Astrocyte of the hippocampus (primary cell): Measurements from ENCODE around the gene ACTL9.

Source experiments
- DNase-seq: peaks from one replicate; pipeline ENCODE4 v3.0.0; 2011; ENCODE audit warnings: low read depth, low spot score

The ACTL9 gene

DNA sequence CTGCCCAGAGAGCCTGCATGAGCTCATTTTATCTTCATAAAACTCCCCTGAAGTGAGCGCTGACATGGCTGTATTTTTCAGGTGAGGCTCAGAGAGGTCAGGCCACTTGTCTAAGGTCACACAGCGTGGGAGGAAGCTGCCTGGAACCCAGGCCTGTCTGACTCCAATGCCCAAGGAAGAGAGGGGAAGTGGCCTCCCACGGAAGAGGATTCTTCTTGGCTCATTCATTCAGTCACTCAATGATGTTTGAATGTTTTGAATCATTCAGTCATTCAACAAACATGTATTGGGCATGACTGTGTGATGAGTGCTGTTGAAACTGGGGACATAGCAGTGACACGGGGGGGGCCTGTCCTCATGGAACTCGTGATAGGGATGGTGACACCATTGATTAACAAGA, 12.0 kb downstream of the ACTL9 start:
- no peak for DNase-seq

DNA sequence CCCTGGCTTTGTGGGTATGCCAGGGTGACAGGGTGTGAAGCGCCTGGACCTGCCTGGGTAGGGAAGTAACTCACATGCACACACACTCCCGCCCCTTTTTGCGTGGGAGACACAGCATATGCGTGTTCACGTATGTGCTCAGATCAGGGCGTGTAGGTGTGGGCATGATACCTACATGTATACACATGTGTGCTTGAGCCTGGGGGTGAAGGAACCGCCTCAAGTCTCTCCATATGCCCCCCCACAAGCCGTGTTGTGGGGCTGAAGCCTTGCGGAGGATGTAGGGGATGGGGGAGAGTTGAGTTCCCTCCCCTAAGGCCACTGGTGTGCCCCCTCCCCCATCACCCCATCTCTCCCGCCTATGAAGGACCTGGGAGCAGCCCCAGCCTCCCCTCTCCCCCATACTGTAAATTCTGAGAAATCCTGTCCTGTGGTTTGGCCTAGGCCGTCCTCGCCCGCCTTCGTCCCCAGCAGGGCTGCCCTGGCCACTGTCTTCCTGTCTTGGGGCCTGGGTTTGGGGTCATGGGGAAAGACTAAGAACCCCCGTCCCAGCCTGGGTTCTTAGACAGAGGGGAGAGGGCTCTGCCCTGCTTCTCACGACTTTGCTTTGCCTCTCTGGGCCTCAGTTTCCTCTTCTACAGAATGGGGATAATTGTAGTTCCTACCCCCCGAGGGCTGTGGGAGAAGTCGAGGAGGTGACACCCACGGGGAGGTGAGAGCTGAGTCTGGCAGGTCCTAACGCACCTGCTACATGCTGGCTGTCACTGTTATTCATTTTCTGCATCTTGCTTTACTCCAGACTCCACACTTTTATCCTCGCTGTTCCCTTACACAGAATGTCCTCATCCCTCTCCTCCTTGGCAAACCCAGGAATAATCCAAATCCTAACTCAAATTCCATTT, 14.3 kb downstream of the ACTL9 start:
- no peak for DNase-seq

DNA sequence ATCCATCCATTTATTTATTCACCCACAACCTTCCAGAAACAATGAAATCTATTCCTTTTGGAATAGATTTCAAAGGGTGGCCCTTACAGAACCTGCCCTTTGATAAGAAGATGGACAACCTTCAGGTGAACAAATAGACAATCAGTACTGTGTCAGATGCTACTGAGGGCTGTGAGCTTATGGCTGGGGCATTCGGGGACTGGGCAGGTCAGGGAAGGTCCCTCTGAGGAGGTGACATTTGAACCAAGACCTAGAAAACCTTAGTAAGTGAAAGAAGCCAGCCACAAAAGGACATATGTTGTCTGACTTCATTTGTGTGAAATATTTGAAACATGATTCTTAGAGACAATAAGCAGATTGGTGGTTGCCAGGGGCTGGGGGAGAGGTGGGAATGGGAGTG, 15.7 kb downstream of the ACTL9 start:
- DNase-seq = no peak

GRCh38 chr19:8682472-8682871, 16.1 kb downstream of the ACTL9 start:
- DNase-seq = no peak

- DNase-seq = no peak
Observed at GRCh38 chr19:8681345-8682029, 17.1 kb downstream of the ACTL9 start.

DNA sequence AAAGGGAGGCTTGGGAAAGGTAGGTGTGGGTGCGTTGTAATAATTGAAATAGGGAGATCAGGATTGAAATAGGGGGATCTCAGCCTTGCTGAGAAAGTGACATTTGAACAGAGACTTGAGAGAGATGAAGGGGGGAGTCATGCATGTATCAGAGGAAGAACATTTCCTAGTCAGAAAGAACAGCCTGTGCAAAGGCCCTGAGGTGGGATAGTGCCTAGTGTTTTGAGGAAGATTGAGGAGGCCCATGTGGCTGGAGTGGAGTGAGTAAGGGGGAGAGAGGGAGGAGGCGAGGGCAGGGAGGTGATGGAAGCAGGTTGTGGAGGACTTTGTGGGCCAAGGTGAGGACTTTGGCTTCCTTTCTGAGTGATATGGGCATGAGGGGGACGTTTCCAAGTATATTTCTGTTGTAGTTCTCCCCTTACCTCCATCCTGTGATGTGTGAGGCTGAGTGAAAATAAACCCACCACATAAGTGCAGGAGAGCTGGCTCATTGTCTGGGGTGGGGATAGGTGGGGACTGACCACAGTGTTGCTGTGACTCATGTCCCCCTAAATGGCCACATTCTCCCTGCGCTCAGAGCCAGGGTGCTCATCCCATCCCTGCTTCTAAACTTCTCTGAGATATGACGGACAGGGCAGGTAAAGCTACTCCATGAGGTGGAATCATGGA, 17.8 kb downstream of the ACTL9 start:
- no peak for DNase-seq

GRCh38 chr19:8678244-8678807, 20.3 kb downstream of the ACTL9 start:
- no peak for DNase-seq

DNA sequence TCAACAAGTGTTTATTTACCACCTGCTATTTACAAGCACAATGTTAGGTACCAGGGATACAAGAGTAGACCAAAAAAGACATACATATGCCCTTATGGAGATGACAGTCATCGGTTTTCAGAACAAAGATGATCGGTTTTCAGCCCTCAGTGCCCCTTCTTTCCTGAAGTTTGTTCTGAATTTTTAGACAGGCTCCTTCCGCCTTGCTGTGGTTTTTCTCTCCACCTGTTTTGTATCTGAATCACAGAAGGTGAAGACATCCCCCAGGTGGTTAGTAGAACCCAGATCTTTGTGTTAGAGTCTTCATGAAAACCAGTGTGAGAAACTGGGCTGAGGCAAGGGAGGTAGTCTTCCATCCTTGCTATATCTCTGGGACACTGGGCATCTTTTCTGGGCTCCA, 23.5 kb downstream of the ACTL9 start:
- DNase-seq = no peak

DNA sequence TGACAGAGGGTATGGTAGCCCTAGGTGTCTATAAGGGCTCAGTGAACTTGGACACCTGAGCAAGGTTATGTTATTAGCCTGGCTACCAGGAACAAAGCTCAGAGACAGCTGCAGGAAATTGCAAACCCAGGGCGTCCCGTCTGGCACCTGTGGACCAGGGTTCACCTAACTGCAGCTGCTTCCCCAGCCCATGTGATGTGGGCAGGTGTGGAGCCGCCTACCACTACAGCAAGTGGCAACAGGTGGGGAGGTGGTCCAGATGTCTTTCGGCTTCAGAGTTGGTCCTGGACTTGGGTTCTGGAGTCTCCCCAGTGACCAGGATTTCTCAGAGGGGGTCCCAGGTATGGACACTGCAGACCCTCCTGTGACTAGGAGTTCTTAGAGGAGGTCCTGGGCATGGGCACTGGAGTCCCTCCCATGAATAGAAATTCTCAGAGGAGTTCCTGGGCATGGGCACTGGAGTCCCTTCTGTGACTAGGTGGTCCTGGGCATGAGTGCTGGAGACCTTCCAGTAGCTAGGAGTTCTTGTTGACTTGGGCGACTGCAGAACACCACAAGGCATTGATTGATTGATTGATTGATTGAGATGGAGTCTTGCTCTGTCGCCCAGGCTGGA, 25.2 kb downstream of the ACTL9 start:
- DNase-seq = no peak

- no peak for DNase-seq
Observed at GRCh38 chr19:8666814-8667405, 31.7 kb downstream of the ACTL9 start.

GRCh38 chr19:8665468-8666213, 33.0 kb downstream of the ACTL9 start:
- DNase-seq = no peak

GRCh38 chr19:8664671-8665057, 33.9 kb downstream of the ACTL9 start:
- no peak for DNase-seq

GRCh38 chr19:8663920-8664670, 34.5 kb downstream of the ACTL9 start:
- DNase-seq = no peak

- no peak for DNase-seq
Observed at GRCh38 chr19:8662263-8662662, 36.3 kb downstream of the ACTL9 start.

DNA sequence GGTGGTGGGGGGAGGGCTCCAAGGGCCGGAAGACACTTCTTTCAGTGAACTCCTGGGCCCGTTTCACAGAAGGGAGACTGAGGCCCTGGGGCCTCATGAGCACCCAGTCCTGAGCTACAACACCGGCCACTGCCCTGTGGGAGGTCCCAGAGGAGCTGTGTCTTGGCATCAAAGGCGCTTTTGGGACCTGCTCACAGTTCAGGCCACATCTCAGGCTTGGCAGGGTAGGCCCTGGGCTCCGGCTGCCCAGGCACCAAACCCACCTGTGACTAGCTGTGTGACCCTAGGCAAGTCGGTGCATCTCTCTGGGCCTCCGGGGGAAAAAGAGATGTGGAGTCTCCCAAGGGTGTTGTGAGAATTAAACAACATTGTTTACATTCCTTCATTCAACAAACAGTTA, 38.7 kb downstream of the ACTL9 start:
- DNase-seq = no peak

DNA sequence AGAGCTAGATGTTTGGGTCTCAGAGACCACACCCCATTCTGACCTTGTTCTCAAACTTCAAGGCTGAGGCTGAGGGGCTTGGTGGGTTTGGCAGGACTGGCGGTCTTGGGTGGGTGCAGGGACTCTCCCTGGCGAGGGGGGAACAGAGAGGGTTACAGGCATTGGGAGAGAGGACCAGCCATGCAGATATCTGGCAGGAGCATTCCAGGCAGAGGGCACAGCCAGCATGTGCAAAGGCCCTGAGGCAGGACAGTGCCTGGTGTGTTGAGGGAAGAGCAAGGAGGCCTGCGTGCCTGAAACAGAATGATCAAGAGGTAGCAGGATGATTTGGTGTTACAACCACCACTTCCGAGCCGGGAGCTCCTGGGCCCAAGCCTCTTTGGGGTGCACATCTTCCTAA, 40.7 kb downstream of the ACTL9 start:
- DNase-seq = no peak

- no peak for DNase-seq
Observed at GRCh38 chr19:8655340-8655709, 43.3 kb downstream of the ACTL9 start.

DNA sequence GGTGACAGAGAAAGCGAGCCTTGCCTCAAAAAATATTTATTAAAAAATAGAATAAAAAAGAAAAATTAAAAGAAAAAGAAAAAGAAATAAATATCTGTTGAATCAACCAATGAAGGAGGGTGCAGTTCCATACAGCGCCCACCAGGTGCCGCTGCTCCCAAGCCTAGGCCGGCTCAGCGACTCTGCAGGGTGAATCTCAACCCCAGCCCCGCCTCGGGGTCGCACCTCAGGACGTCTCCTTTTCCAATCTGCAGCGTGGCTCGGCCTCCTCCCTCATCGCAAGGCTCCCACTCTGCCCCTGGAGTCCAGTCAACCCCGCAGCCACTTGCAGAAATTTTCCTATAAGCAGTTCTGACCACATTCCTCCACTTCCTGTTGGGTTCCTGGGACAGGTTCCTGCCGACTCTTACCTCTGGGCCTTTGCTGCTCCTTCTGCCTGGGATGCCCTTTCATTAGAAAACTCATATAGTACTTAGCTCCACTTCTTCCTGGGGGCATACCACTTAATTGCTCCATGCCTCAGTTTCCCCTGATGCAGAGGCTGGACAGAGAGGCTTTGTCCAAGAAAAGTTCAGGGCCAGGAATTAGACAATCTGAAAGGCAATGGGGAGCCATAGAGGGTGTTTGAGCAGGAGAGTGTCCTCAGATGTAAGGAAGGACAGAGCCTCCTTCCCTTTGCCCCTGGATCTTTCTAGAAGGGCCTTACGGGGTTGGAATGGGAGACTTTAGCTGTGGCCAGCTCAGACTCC, 43.8 kb downstream of the ACTL9 start:
- peak; percentile 73 for DNase-seq

- DNase-seq = no peak
Observed at GRCh38 chr19:8648240-8648639, 50.4 kb downstream of the ACTL9 start.
